WERI-Rb-1 (cell line): ENCODE measurements around the gene PTBP3.
"Not testable (repeated sequence)": the region's sequence is repeated elsewhere in the genome, so short reads cannot be mapped to it uniquely, and the experiment has no call there.

Experiments
- DNase-seq: peaks from one replicate; pipeline ENCODE4 v3.0.0-alpha.2; 2020
- H3K27ac ChIP-seq: fragments of 250-450 bp; sonication (Bioruptor Pico); 2 replicates; pipeline ENCODE4 v1.5.1; 2020; ENCODE audit warnings: mild to moderate bottlenecking, moderate library complexity
- H3K27me3 ChIP-seq: fragments of 250-450 bp; sonication (Bioruptor Pico); 2 replicates; pipeline ENCODE4 v1.5.1; 2021; ENCODE audit warnings: mild to moderate bottlenecking, low read depth, moderate library complexity; ENCODE audit not compliant: insufficient read depth, severe bottlenecking
- H3K36me3 ChIP-seq: fragments of 250-450 bp; sonication (Bioruptor Pico); 2 replicates; pipeline ENCODE4 v1.5.1; 2020; ENCODE audit warnings: mild to moderate bottlenecking, moderate library complexity
- H3K4me3 ChIP-seq: 2 replicates; pipeline ENCODE4 v1.5.1; 2011; ENCODE audit warnings: low read depth, mild to moderate bottlenecking, control low read depth, low read length
- H3K9me3 ChIP-seq: fragments of 250-450 bp; sonication (Bioruptor Pico); 2 replicates; pipeline ENCODE4 v1.5.1; 2021; ENCODE audit warnings: mild to moderate bottlenecking, moderate library complexity; ENCODE audit not compliant: severe bottlenecking
- TF ChIP-seq, protein P1 (sequence below): IDR thresholded peaks from 2 replicates; pipeline ENCODE4 v1.5.1; 2011; ENCODE audit warnings: low read depth, mild to moderate bottlenecking, control low read depth, inconsistent platforms, low read length

The PTBP3 gene

DNA sequence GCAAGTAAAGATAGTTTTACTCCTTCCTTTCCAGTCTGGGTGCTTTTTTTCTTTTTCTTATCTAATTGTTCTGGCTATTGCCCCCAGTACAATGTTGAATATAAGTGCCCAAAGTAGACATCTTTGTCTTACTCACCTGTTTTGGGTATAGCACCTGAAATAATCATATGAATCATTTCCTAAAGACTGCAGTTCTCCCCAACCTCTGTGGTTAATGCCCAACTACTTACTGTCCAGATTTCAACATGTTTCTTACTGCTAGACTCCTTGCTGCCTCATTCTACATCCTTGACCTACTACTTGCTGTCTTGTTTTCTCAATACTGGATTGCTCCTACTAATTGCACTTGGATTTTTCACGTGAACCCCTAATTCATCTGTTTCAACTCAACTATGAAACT, 37.6 kb upstream of the PTBP3 start:
- no peaks in the 10 kb centered on the region for H3K9me3 ChIP-seq
- DNase-seq, result no peak
- no peak overlapping the region for H3K27ac ChIP-seq
- no peaks in the 10 kb centered on the region for H3K27me3 ChIP-seq
- TF ChIP-seq, protein P1, sequence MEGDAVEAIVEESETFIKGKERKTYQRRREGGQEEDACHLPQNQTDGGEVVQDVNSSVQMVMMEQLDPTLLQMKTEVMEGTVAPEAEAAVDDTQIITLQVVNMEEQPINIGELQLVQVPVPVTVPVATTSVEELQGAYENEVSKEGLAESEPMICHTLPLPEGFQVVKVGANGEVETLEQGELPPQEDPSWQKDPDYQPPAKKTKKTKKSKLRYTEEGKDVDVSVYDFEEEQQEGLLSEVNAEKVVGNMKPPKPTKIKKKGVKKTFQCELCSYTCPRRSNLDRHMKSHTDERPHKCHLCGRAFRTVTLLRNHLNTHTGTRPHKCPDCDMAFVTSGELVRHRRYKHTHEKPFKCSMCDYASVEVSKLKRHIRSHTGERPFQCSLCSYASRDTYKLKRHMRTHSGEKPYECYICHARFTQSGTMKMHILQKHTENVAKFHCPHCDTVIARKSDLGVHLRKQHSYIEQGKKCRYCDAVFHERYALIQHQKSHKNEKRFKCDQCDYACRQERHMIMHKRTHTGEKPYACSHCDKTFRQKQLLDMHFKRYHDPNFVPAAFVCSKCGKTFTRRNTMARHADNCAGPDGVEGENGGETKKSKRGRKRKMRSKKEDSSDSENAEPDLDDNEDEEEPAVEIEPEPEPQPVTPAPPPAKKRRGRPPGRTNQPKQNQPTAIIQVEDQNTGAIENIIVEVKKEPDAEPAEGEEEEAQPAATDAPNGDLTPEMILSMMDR, result no peak
- no peaks in the 10 kb centered on the region for H3K36me3 ChIP-seq
- H3K4me3 ChIP-seq, result no peak overlapping the region

DNA sequence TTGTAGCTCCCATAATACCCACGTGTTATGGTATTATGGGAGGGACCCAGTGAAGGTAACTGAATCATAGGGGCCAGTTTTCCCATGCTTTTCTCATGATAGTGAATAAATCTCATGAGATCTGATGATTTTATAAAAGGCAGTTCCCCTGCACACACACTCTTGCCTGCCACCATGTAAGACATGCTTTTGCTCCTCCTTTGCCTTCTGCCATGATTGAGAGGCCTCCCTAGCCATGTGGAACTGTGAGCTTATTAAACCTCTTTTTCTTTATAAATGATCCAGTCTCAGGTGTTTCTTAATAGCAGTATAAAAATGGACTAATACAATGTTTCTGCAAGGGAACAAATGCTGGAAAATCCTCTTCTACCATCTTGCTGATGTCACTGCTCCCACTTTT, 36.4 kb upstream of the PTBP3 start:
- H3K36me3 ChIP-seq, result no peaks in the 10 kb centered on the region
- H3K9me3 ChIP-seq, result no peaks in the 10 kb centered on the region
- no peak overlapping the region for H3K4me3 ChIP-seq
- TF ChIP-seq, protein P1, result no peak
- no peak for DNase-seq
- no peaks in the 10 kb centered on the region for H3K27me3 ChIP-seq
- no peak overlapping the region for H3K27ac ChIP-seq

DNA sequence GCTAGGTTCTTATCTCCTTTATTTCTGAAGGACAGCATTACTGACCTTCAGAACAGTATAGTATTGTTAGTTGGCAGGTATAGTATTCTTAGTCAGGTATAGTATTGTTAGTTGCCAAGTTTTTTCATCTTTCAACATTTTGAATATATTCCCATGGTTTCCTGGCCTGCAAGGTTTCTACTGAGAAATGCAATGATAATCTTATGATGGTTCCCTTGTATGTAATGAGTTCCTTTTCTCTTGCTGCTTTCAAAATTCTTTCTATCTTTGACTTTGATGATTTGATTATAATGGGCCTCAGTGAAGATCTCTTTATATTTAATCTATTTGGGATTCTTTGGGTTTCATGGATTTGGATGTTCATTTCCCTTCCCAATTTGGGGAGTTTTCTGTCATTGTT, 34.0 kb upstream of the PTBP3 start:
- no peaks in the 10 kb centered on the region for H3K9me3 ChIP-seq
- no peak for DNase-seq
- H3K27me3 ChIP-seq, result no peaks in the 10 kb centered on the region
- TF ChIP-seq, protein P1, result no peak
- no peaks in the 10 kb centered on the region for H3K36me3 ChIP-seq
- H3K4me3 ChIP-seq, result no peak overlapping the region
- no peak overlapping the region for H3K27ac ChIP-seq

DNA sequence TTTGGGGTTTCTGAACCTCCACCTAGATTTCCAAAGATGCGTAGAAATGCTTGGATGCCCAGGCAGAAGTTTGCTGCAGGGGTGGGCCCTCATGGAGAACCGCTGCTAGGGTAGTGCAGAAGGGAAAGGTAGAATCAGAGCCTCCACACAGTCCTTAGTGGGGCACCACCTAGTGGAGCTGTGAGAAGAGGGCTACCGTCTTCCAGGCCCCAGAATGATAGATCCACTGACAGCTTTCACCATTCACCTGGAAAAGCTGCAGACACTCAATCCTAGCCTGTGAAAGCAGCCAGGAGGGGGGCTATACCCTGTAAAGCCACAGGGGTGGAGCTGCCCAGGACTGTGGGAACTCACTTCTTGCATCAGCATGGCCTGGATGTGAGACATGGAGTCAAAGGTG, 33.2 kb upstream of the PTBP3 start:
- no peaks in the 10 kb centered on the region for H3K9me3 ChIP-seq
- no peaks in the 10 kb centered on the region for H3K27me3 ChIP-seq
- DNase-seq, result peak; percentile 66
- H3K27ac ChIP-seq, result no peak overlapping the region
- H3K36me3 ChIP-seq, result no peaks in the 10 kb centered on the region
- no peak overlapping the region for H3K4me3 ChIP-seq
- TF ChIP-seq, protein P1, result peak; percentile 81

DNA sequence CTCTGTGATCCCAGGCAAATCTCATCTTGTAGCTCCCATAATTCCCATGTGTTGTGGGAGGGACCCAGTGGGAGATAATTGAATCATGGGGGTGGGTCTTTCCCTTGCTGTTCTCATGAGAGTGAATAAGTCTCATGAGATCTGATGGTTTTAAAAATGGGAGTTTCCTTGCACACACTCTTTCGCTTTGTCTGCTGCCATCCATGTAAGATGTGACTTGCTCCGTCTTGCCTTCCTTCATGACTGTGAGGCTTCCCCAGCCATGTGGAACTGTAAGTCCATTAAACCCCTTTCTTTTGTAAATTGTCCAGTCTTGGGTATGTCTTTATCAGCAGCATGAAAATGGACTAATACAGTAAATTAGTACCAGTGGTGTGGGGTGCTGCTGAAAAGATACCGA, 31.8 kb upstream of the PTBP3 start:
- not testable (repeated sequence) for H3K36me3 ChIP-seq, H3K9me3 ChIP-seq, H3K27me3 ChIP-seq, H3K27ac ChIP-seq, H3K4me3 ChIP-seq, DNase-seq

DNA sequence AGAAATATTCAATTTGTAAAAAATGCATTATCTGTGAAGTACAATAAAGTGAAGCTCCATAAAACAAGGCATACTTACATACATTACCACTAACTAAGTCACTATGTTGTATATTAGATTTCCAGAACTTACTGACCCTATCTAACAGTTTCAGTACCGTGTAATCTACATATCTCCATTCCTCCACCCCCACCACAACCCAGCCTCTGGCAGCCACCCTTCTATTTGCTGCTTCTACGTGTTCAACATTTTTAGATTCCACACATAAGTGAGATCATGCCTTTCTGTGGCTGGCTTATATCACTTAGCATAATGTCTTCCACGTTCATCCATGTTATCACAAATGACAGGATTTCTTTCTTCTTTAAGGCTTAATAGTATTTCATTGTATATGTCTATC, 31.3 kb upstream of the PTBP3 start:
- TF ChIP-seq, protein P1, result no peak
- H3K27ac ChIP-seq, result no peak overlapping the region
- no peaks in the 10 kb centered on the region for H3K9me3 ChIP-seq
- H3K36me3 ChIP-seq, result no peaks in the 10 kb centered on the region
- DNase-seq, result no peak
- no peak overlapping the region for H3K4me3 ChIP-seq
- H3K27me3 ChIP-seq, result no peaks in the 10 kb centered on the region
